Upper lobe of left lung (tissue), 4 donors: ENCODE measurements around the gene SLC25A13.

Experiments used
- CTCF ChIP-seq, 6 experiments: fragments of 450-650 bp in 4 of 6; fragments of 200-600 bp in 2 of 6; sonication (generic) in 2 of 6; IDR thresholded peaks; one replicate each; pipeline ENCODE4 v1.5.1; 2016 to 2019; ENCODE audit warnings: antibody characterized with exemption in 6 of 6
- POLR2A ChIP-seq, 4 donors: fragments of 450-650 bp; IDR thresholded peaks; one replicate each; pipeline ENCODE4 v1.5.1; 2016 to 2017; ENCODE audit warnings: antibody characterized with exemption in 4 of 4, mild to moderate bottlenecking in 2 of 4
- POLR2AphosphoS5 ChIP-seq, 2 donors: sonication (generic); formaldehyde crosslinking; IDR thresholded peaks; one replicate each; pipeline ENCODE4 v1.5.1; 2017; ENCODE audit warnings: antibody characterized with exemption in 2 of 2

- TF ChIP-seq POLR2A (IDR thresholded peaks at IDR 0.05) (no peak), CTCF (IDR thresholded peaks at IDR 0.05) (no peak), POLR2AphosphoS5 (IDR thresholded peaks at IDR 0.05) (no peak)
These were observed 148.1 kb downstream of the SLC25A13 start for GRCh38 chr7:96173781-96174180.
